Neural cell (in vitro differentiated cells): ENCODE data around the gene SYT1. TPM values are rescaled to one million over a fixed set of nuclear protein-coding genes. Genes with fewer than 3 reads are reported as not detected.

Source experiments
- H2AFZ ChIP-seq: fragments of 200-600, 300-800 bp; sonication (generic), shearing (Covaris generic); 2 replicates; pipeline ENCODE4 v1.6.0; 2014; ENCODE audit warnings: low read depth, mild to moderate bottlenecking, antibody characterized with exemption, low read length, moderate library complexity
- H3F3A ChIP-seq: fragments of 200-600 bp; shearing (Covaris generic); 2 replicates; pipeline ENCODE4 v1.6.1; 2016; ENCODE audit warnings: mild to moderate bottlenecking, moderate library complexity, mixed read lengths, antibody characterized with exemption, low read length; ENCODE audit not compliant: insufficient read depth, poor library complexity, severe bottlenecking
- H3K27ac ChIP-seq: fragments of 200-600, 300-800 bp; sonication (generic), shearing (Covaris generic); 2 replicates; pipeline ENCODE4 v1.5.1; 2014; ENCODE audit warnings: mild to moderate bottlenecking, low read length, moderate library complexity
- H3K27me3 ChIP-seq: fragments of 300-800, 200-600 bp; sonication (generic), shearing (Covaris generic); 2 replicates; pipeline ENCODE4 v1.6.0; 2014; ENCODE audit warnings: mild to moderate bottlenecking, low read depth, low read length, moderate library complexity; ENCODE audit not compliant: insufficient read depth
- H3K36me3 ChIP-seq: fragments of 300-800, 200-600 bp; sonication (generic), shearing (Covaris generic); 2 replicates; pipeline ENCODE4 v1.5.1; 2014; ENCODE audit warnings: mild to moderate bottlenecking, antibody characterized with exemption, low read length, moderate library complexity; ENCODE audit not compliant: insufficient read depth
- H3K4me2 ChIP-seq: fragments of 300-800, 200-600 bp; sonication (generic), shearing (Covaris generic); 2 replicates; pipeline ENCODE4 v1.6.0; 2014; ENCODE audit warnings: mild to moderate bottlenecking, low read length
- H3K4me3 ChIP-seq: fragments of 300-800, 200-600 bp; sonication (generic), shearing (Covaris generic); 2 replicates; pipeline ENCODE4 v1.5.1; 2014; ENCODE audit warnings: mild to moderate bottlenecking, low read length, moderate library complexity
- H3K79me2 ChIP-seq: fragments of 200-600 bp; shearing (Covaris generic); replicated peaks from 2 replicates; pipeline ENCODE4 v1.6.0; 2014; ENCODE audit warnings: mild to moderate bottlenecking, low read length, moderate library complexity; ENCODE audit not compliant: insufficient read depth
- H3K9ac ChIP-seq: fragments of 300-800, 200-600 bp; sonication (generic), shearing (Covaris generic); 2 replicates; pipeline ENCODE4 v1.6.1; 2016; ENCODE audit warnings: mild to moderate bottlenecking, low read length, mixed read lengths
- H3K9me2 ChIP-seq: fragments of 200-600 bp; shearing (Covaris generic); 2 replicates; pipeline ENCODE4 v1.6.1; 2016; ENCODE audit warnings: mild to moderate bottlenecking, low read length, mixed read lengths; ENCODE audit not compliant: insufficient read depth
- H3K9me3 ChIP-seq: fragments of 200-600, 300-800 bp; sonication (generic), shearing (Covaris generic); 2 replicates; pipeline ENCODE4 v1.6.1; 2016; ENCODE audit warnings: mild to moderate bottlenecking, mixed run types, low read length, moderate library complexity, mixed read lengths
- H4K20me1 ChIP-seq: fragments of 200-600 bp; shearing (Covaris generic); 2 replicates; pipeline ENCODE4 v1.6.1; 2016; ENCODE audit warnings: mild to moderate bottlenecking, mixed run types; ENCODE audit not compliant: insufficient read depth
- CTCF ChIP-seq: fragments of 450-650 bp; IDR thresholded peaks from 2 replicates; pipeline ENCODE4 v1.5.1; 2014; ENCODE audit warnings: antibody characterized with exemption, mild to moderate bottlenecking, moderate library complexity; ENCODE audit not compliant: poor library complexity, severe bottlenecking
- EP300 ChIP-seq: fragments of 450-650 bp; conservative IDR thresholded peaks from 2 replicates; pipeline ENCODE4 v1.6.1; 2014; ENCODE audit warnings: antibody characterized with exemption, mild to moderate bottlenecking, moderate library complexity; ENCODE audit not compliant: poor library complexity, severe bottlenecking
- MXI1 ChIP-seq: fragments of 450-650 bp; conservative IDR thresholded peaks from 2 replicates; pipeline ENCODE4 v1.6.1; 2014; ENCODE audit warnings: antibody characterized with exemption, mild to moderate bottlenecking; ENCODE audit not compliant: poor library complexity, severe bottlenecking
- POLR2AphosphoS5 ChIP-seq: IDR thresholded peaks from 2 replicates; pipeline ENCODE4 v1.6.1; 2012
- REST ChIP-seq: IDR thresholded peaks from 2 replicates; pipeline ENCODE4 v1.6.1; 2012; ENCODE audit warnings: borderline replicate concordance
- SMC3 ChIP-seq: fragments of 450-650 bp; conservative IDR thresholded peaks from 2 replicates; pipeline ENCODE4 v1.6.1; 2014; ENCODE audit warnings: antibody characterized with exemption, mild to moderate bottlenecking, moderate library complexity; ENCODE audit not compliant: poor library complexity
- TAF1 ChIP-seq: IDR thresholded peaks from 2 replicates; pipeline ENCODE4 v1.6.1; 2012; ENCODE audit warnings: low read depth
- polyA plus RNA-seq: library from polyadenylated mRNA; depleted of rRNA; stranded (reverse); fragments of >200 nt; gene quantifications from 2 replicates; pipeline ENCODE4 v1.2.3, GENCODE V29; 2014

SYT1 gene
- polyA plus RNA-seq, 1 donor from 2014 or later = 103 TPM

GRCh38 chr12:79019672-79020071, 155.1 kb downstream of the SYT1 start:
- no peaks in the 10 kb centered on the region for H3K79me2 ChIP-seq
- no peaks in the 10 kb centered on the region for H3K9me3 ChIP-seq
- H4K20me1 ChIP-seq = no peaks in the 10 kb centered on the region
- H3K27me3 ChIP-seq = no peaks in the 10 kb centered on the region
- H3K9me2 ChIP-seq = no peaks in the 10 kb centered on the region
- H3K9ac ChIP-seq = no peak overlapping the region
- H3K4me2 ChIP-seq = peak overlapping the region; percentile 3
- no peak overlapping the region for H2AFZ ChIP-seq
- no peaks in the 10 kb centered on the region for H3K36me3 ChIP-seq
- H3K4me3 ChIP-seq = no peak overlapping the region
- no peak overlapping the region for H3K27ac ChIP-seq
- peaks cover 12% of the 10 kb centered on the region for H3F3A ChIP-seq
- TF ChIP-seq EP300 (peak; percentile 55), CTCF (no peak)

GRCh38 chr12:79020106-79020505, 155.5 kb downstream of the SYT1 start:
- H3K36me3 ChIP-seq = no peaks in the 10 kb centered on the region
- H3K4me3 ChIP-seq = no peak overlapping the region
- H3K79me2 ChIP-seq = no peaks in the 10 kb centered on the region
- peak overlapping the region; percentile 3 for H3K4me2 ChIP-seq
- peaks cover 12% of the 10 kb centered on the region for H3F3A ChIP-seq
- H3K9me3 ChIP-seq = no peaks in the 10 kb centered on the region
- no peak for TF ChIP-seq POLR2AphosphoS5
- no peak for TF ChIP-seq TAF1
- no peak for TF ChIP-seq EP300
- no peak for TF ChIP-seq SMC3
- no peak for TF ChIP-seq REST
- no peak for TF ChIP-seq MXI1
- H3K9me2 ChIP-seq = no peaks in the 10 kb centered on the region
- H3K27ac ChIP-seq = no peak overlapping the region
- no peak overlapping the region for H2AFZ ChIP-seq
- no peaks in the 10 kb centered on the region for H4K20me1 ChIP-seq
- H3K27me3 ChIP-seq = no peaks in the 10 kb centered on the region
- no peak overlapping the region for H3K9ac ChIP-seq

GRCh38 chr12:79021021-79021420, 156.4 kb downstream of the SYT1 start:
- Histone ChIP-seq H3K27ac (no peak overlapping the region), H3K4me2 (no peak overlapping the region), H3K79me2 (no peaks in the 10 kb centered on the region), H3F3A (peaks cover 12% of the 10 kb centered on the region), H4K20me1 (no peaks in the 10 kb centered on the region), H3K36me3 (no peaks in the 10 kb centered on the region), H2AFZ (no peak overlapping the region), H3K4me3 (no peak overlapping the region), H3K9me3 (no peaks in the 10 kb centered on the region), H3K9me2 (no peaks in the 10 kb centered on the region), H3K27me3 (no peaks in the 10 kb centered on the region), H3K9ac (no peak overlapping the region)
- TF ChIP-seq POLR2AphosphoS5 (no peak), SMC3 (no peak)
